ENCODE data around the gene TMUB2.

Gene TMUB2

GRCh38 chr17:44202756-44203155, 16.0 kb downstream of the TMUB2 start (continued):
- TF ChIP-seq INSM2 (tag by site-specific recombination; IDR thresholded peaks at IDR 0.05) = no peak
- TF ChIP-seq TRIM28 (IDR thresholded peaks at IDR 0.05; ENCODE audit: borderline replicate concordance, low read length) = no peak
- TF ChIP-seq ZNF140 (tag by site-specific recombination; IDR thresholded peaks at IDR 0.05) = no peak
- TF ChIP-seq ZNF510 (tag by site-specific recombination; IDR thresholded peaks at IDR 0.05; ENCODE audit: insufficient replicate concordance) = no peak
- TF ChIP-seq ZBTB48 (tag by site-specific recombination; IDR thresholded peaks at IDR 0.05) = no peak
- TF ChIP-seq ZNF660 (tag by site-specific recombination; IDR thresholded peaks at IDR 0.05) = no peak
- no peak for TF ChIP-seq KLF17 (tag by site-specific recombination; IDR thresholded peaks at IDR 0.05)
- no peak for TF ChIP-seq ZNF654 (tag by site-specific recombination; IDR thresholded peaks at IDR 0.05; ENCODE audit: low read depth)
- no peak for TF ChIP-seq ELK4 (IDR thresholded peaks at IDR 0.05; ENCODE audit: borderline replicate concordance, low read depth, low read length)
- TF ChIP-seq ZNF221 (tag by site-specific recombination; IDR thresholded peaks at IDR 0.05; ENCODE audit: borderline replicate concordance) = no peak
- no peak for TF ChIP-seq ZNF76 (tag by site-specific recombination; IDR thresholded peaks at IDR 0.05; ENCODE audit: borderline replicate concordance, low read depth)
- no peak for TF ChIP-seq ZNF600 (tag by site-specific recombination; IDR thresholded peaks at IDR 0.05)

GRCh38 chr17:44203731-44204440, 17.1 kb downstream of the TMUB2 start:
- CTCF ChIA-PET = interaction anchor here (0.5 to 4.1 kb wide), 25 partner anchors 9 to 326 kb away, joined by 3 to 17 read pairs (median 4); partner anchors contain the start of genes SLC25A39 and TMUB2
- Histone ChIP-seq H3K9me3 (ENCODE audit: control insufficient read depth, insufficient read depth, low read depth, low read length) (no peaks in the 10 kb centered on the region), H3K27ac (ENCODE audit: extremely low read depth, low read depth, low read length) (no peak overlapping the region), H3K4me1 (ENCODE audit: control insufficient read depth, insufficient read depth, low read length) (peaks cover 5% of the 10 kb centered on the region), H3K4me3 (ENCODE audit: low read depth, low read length) (no peak overlapping the region), H3K36me3 (ENCODE audit: control insufficient read depth in 2 of 2, insufficient read depth in 1 of 2, low read length in 2 of 2) (peaks cover 17 to 23% of the 10 kb centered on the region in 2 experiments; a peak in 2 of 3 replicates)
- POLR2A ChIA-PET = interaction anchor here (0.7 to 1.5 kb wide), 10 partner anchors 13 to 142 kb away, joined by 3 to 8 read pairs (median 5); partner anchors contain the start of genes GRN, SLC25A39 and UBTF
- TF ChIP-seq ZSCAN18 (tag by site-specific recombination; IDR thresholded peaks at IDR 0.05) (no peak), ZNF514 (tag by site-specific recombination; IDR thresholded peaks at IDR 0.05) (no peak), ZNF2 (tag by site-specific recombination; IDR thresholded peaks at IDR 0.05) (0 out of 2 replicates have a peak, but pooled peaks have one; percentile 33), ZNF174 (tag by site-specific recombination; IDR thresholded peaks at IDR 0.05) (no peak), ZNF530 (tag by site-specific recombination; IDR thresholded peaks at IDR 0.05; ENCODE audit: low read depth) (no peak), KLF10 (tag by site-specific recombination; IDR thresholded peaks at IDR 0.05) (no peak), ZNF654 (tag by site-specific recombination; IDR thresholded peaks at IDR 0.05; ENCODE audit: low read depth) (peak; percentile 44), KLF8 (tag by site-specific recombination; IDR thresholded peaks at IDR 0.05) (peak; percentile 42; the same call in 1 of the 2 replicates), CTCF (tag by site-specific recombination; IDR thresholded peaks at IDR 0.05) (peak; percentile 72), ZNF629 (tag by site-specific recombination; IDR thresholded peaks at IDR 0.05) (no peak), SP3 (tag by site-specific recombination; IDR thresholded peaks at IDR 0.05) (peak; percentile 59; the same call in 1 of the 2 replicates), ZNF266 (tag by site-specific recombination; IDR thresholded peaks at IDR 0.05; ENCODE audit: low read depth) (no peak), ZBTB44 (tag by site-specific recombination; IDR thresholded peaks at IDR 0.05) (no peak), ZNF335 (tag by site-specific recombination; conservative IDR thresholded peaks at IDR 0.05) (peak; percentile 47), ZNF146 (tag by site-specific recombination; IDR thresholded peaks at IDR 0.05) (no peak), KLF1 (tag by site-specific recombination; IDR thresholded peaks at IDR 0.05) (peak; percentile 70), ZBTB17 (tag by site-specific recombination; IDR thresholded peaks at IDR 0.05) (peak; percentile 57; the same call in 1 of the 2 replicates)

Measured in HEK293 (cell line).